Activated naive CD8-positive, alpha-beta T cell (primary cell): ENCODE data around the gene FANK1.
"Not testable (repeated sequence)": the region's sequence is repeated elsewhere in the genome, so short reads cannot be mapped to it uniquely, and the experiment has no call there.

ENCODE experiments used
- H3K27ac Mint-ChIP-seq: one replicate; pipeline ENCODE4 v1.8.0; 2021; ENCODE audit warnings: mixed read lengths
- H3K27me3 Mint-ChIP-seq: one replicate; pipeline ENCODE4 v1.8.0; 2021; ENCODE audit warnings: mixed read lengths
- H3K36me3 Mint-ChIP-seq: one replicate; pipeline ENCODE4 v1.8.0; 2021; ENCODE audit warnings: mixed read lengths
- H3K4me1 Mint-ChIP-seq: one replicate; pipeline ENCODE4 v1.8.0; 2021; ENCODE audit warnings: low read depth, mixed read lengths
- H3K4me3 Mint-ChIP-seq: one replicate; pipeline ENCODE4 v1.8.0; 2021; ENCODE audit warnings: mild to moderate bottlenecking, mixed read lengths
- H3K9me3 Mint-ChIP-seq: one replicate; pipeline ENCODE4 v1.8.0; 2021; ENCODE audit warnings: low read depth, mixed read lengths

Gene FANK1

DNA sequence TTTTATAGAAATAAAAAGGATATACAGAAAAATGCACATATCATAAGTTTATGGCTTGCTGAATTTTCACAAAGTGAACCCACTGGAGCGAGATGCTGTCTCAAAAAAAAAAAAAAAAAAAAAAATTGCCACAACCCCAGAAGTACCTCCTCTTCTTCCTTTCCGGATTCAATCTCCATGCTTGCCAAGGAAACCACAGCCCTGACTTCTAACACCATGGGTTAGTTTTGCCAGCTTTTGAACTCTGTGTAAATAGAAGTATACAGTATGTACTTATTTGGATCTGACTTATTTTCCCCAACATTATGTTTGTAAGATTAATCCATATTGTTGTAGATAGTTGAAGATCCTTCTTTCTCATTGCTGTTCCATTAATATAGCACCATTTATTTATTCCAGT lies 40.0 kb downstream of the FANK1 start:
- H3K9me3 Mint-ChIP-seq = peaks cover 9% of the 10 kb centered on the region
- no peak overlapping the region for H3K27ac Mint-ChIP-seq
- H3K4me3 Mint-ChIP-seq = no peak overlapping the region
- no peaks in the 10 kb centered on the region for H3K36me3 Mint-ChIP-seq
- H3K4me1 Mint-ChIP-seq = no peaks in the 10 kb centered on the region
- peaks cover 27% of the 10 kb centered on the region for H3K27me3 Mint-ChIP-seq

DNA sequence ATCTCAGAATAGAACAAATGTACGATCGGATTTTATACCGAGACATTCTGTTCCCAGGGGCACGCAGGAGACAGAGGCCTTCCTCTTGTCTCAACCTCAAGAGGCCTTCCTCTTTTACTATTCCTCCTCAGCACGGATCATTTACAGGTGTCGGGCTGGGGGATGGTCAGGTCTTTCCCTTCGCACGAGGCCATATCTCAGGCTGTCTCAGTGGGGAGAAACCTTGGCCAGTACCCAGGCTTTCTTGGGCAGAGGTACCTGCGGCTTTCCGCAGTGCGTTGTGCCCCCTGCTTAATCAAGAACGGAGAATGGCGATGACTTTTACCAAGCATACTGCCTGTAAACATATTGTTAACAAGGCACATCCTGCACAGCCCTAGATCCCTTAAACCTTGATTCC lies 44.2 kb downstream of the FANK1 start:
- Mint-ChIP-seq H3K9me3 (no peaks in the 10 kb centered on the region), H3K4me3 (no peak overlapping the region), H3K4me1 (no peaks in the 10 kb centered on the region), H3K27ac (no peak overlapping the region), H3K27me3 (peaks cover 11% of the 10 kb centered on the region), H3K36me3 (peaks cover 2% of the 10 kb centered on the region)

DNA sequence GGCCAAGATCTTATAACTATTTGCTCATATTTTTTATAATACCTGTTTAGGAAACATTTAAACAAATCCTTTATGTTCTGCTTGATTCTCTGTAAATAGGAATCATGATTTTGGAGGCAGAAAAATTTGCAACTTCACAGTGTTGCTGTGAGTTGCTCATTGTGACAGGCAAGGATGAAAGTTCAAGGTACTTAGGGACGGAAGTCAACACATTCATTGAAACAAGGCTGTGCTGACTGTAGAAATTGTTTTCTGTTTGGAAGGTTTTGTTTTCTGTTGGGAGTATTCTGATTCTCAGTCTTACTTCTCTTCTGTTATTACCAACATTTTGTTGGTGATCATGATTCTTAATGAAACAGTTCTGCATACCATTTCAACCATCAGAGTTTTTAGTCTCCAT lies 54.9 kb downstream of the FANK1 start:
- Mint-ChIP-seq H3K27ac (no peak overlapping the region), H3K4me1 (no peaks in the 10 kb centered on the region), H3K36me3 (peaks cover 3% of the 10 kb centered on the region), H3K4me3 (no peak overlapping the region), H3K27me3 (no peaks in the 10 kb centered on the region), H3K9me3 (peaks cover 21% of the 10 kb centered on the region)

DNA sequence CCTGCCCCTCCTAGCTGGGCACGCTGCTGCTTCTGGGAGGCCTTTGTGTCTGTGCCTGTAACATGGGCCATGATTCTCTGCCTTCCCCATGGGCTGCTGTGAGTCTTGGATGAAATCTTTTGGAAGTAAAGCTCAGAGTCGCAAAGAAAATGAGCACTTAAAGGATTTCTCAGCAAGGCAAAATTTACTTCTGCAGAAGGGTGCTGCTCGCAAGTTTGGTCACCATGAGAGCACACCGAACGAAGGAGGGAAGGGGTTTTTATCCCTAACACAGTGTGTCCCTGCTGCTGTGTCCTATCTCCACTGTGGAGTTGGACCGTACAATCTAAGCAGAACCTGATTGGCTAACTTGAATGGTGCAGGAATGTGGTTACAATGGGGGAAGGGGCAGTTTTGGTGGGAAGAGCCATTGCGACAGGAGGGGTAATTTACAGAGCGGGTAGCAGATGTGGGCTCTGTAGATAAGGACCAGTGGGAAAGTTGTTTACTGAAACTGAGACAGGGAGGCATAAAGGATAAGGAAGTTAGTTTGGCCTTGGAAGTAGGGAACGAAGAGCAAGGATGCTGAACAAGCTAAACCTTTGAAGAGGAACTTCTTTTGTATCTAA lies 57.5 kb downstream of the FANK1 start:
- peaks cover 21% of the 10 kb centered on the region for H3K9me3 Mint-ChIP-seq
- no peaks in the 10 kb centered on the region for H3K4me1 Mint-ChIP-seq
- H3K4me3 Mint-ChIP-seq = no peak overlapping the region
- peaks cover 3% of the 10 kb centered on the region for H3K36me3 Mint-ChIP-seq
- peaks cover 5% of the 10 kb centered on the region for H3K27me3 Mint-ChIP-seq
- H3K27ac Mint-ChIP-seq = no peak overlapping the region

DNA sequence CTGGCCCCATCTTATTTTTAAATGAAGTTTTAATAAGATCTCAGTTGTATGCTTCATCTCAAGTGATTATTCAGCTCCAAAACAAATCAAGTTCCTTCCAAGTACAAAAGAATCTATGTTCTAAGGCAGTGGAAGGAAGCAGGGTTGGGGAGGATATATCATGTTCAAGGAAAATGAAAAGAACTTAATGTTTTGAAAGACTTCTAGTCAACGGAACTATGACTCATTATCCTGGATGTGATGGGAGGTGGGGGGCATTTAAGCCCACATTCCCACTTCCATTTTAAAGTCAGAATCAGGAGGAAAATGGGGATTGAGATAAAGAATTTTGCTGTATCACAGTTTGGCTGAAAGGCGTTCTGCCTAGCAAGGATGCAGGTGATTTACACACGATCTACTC lies 59.4 kb downstream of the FANK1 start:
- Mint-ChIP-seq H3K27ac (no peak overlapping the region), H3K9me3 (peaks cover 21% of the 10 kb centered on the region), H3K36me3 (peaks cover 3% of the 10 kb centered on the region), H3K27me3 (peaks cover 5% of the 10 kb centered on the region), H3K4me1 (no peaks in the 10 kb centered on the region), H3K4me3 (no peak overlapping the region)

DNA sequence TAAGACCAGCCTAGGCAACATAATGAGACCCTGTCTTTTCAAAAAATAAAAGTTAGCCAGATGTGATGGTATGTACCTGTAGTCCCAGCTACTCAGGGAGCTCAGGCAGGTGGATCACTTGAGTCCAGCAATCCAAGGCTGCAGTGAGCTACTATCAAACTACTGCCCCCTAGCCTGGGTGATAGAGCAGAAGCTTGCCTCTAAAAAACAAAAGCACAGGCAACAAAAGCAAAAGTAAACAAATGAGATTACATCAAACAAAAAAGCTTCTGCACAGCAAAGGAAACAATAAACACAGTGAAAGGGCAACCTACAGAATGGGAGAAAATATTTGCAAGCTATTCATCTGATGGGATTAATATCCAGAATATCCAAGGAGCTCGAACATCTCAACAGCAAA lies 65.4 kb downstream of the FANK1 start:
- peaks cover 5% of the 10 kb centered on the region for H3K27me3 Mint-ChIP-seq
- no peaks in the 10 kb centered on the region for H3K4me1 Mint-ChIP-seq
- no peak overlapping the region for H3K27ac Mint-ChIP-seq
- H3K36me3 Mint-ChIP-seq = peaks cover 3% of the 10 kb centered on the region
- peaks cover 4% of the 10 kb centered on the region for H3K9me3 Mint-ChIP-seq
- H3K4me3 Mint-ChIP-seq = no peak overlapping the region

DNA sequence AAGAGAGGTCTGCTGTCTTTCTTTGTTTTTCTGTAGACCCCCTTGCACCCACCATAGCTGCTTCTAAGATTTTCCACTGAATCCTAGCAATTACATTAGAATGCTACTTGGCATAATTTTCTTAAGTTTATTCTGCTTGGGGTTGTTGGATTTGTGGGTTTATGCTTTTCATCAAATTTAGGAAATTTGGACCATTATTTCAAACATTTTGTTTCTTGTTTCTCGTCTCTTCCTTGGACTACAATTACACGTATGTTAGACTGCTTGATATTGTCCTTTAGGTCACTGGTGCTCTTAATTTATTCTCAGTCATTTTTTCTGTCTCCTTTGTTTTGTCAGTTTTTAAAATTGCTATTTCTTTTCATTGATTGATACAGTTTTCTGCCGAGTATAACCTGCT lies 65.8 kb downstream of the FANK1 start:
- H3K27ac Mint-ChIP-seq = no peak overlapping the region
- no peaks in the 10 kb centered on the region for H3K4me1 Mint-ChIP-seq
- H3K9me3 Mint-ChIP-seq = peaks cover 4% of the 10 kb centered on the region
- H3K4me3 Mint-ChIP-seq = no peak overlapping the region
- H3K36me3 Mint-ChIP-seq = peaks cover 3% of the 10 kb centered on the region
- peaks cover 5% of the 10 kb centered on the region for H3K27me3 Mint-ChIP-seq

DNA sequence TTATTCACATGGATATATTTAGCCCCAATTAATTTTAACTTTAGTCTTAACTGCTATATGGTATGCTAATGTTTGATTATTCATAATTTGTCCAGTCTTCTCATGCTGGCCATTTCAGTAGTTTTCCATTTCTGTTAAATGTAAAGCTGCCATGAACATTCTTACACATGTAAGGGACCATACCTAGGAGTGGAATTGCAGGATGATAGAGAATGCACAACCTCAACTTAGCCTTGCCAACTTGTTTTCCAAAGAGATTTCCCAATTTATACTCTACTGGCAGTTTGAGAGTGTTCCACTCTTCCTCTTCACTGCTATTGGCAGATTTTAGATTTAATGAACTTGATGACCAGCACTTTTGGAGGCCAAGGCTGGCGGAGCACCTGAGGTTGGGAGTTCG lies 68.2 kb downstream of the FANK1 start:
- Mint-ChIP-seq H3K4me3 (no peak overlapping the region), H3K36me3 (peaks cover 3% of the 10 kb centered on the region), H3K4me1 (no peaks in the 10 kb centered on the region), H3K27ac (no peak overlapping the region), H3K27me3 (peaks cover 2% of the 10 kb centered on the region), H3K9me3 (peaks cover 4% of the 10 kb centered on the region)

DNA sequence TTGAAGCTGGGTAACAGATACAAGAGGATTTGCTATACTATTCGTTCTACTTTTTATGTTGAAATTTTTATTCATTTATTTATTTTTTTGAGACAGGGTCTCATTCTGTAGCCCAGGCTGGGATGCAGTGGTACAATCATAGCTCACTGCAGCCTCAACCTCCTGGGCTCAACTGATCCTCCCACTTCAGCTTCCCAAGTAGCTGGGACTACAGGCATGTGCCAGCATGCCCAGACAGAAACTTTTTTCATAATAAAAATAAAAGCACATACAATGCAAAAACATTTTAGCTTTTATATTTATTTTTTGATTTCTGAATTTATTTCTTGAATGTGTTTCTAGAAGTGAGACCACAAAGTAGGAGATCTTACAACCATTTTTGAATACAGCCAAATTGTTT lies 71.2 kb downstream of the FANK1 start:
- Mint-ChIP-seq H3K9me3 (peaks cover 4% of the 10 kb centered on the region), H3K36me3 (peaks cover 3% of the 10 kb centered on the region), H3K27me3 (peaks cover 2% of the 10 kb centered on the region), H3K27ac (no peak overlapping the region), H3K4me1 (no peaks in the 10 kb centered on the region), H3K4me3 (no peak overlapping the region)

DNA sequence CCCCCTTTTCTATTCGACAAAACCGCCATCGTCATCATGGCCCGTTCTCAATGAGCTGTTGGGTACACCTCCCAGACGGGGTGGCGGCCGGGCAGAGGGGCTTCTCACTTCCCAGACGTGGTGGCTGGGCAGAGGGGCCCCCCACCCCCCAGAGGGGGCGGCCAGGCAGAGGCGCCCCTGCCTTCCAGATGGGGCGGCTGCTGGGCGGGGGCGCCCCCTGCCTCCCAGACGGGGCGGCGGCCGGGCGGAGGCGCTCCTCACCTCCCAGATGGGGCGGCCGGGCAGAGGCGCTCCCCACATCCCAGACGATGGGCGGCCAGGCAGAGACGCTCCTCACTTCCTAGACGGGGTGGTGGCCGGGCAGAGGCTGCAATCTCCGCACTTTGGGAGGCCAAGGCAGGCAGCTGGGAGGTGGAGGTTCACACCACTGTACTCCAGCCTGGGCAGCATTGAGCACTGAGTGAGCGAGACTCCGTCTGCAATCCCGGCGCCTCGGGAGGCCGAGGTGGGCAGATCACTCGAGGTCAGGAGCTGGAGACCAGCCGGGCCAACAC lies 73.8 kb downstream of the FANK1 start:
- not testable (repeated sequence) for H3K4me3 Mint-ChIP-seq, H3K27ac Mint-ChIP-seq, H3K27me3 Mint-ChIP-seq, H3K36me3 Mint-ChIP-seq, H3K9me3 Mint-ChIP-seq, H3K4me1 Mint-ChIP-seq

DNA sequence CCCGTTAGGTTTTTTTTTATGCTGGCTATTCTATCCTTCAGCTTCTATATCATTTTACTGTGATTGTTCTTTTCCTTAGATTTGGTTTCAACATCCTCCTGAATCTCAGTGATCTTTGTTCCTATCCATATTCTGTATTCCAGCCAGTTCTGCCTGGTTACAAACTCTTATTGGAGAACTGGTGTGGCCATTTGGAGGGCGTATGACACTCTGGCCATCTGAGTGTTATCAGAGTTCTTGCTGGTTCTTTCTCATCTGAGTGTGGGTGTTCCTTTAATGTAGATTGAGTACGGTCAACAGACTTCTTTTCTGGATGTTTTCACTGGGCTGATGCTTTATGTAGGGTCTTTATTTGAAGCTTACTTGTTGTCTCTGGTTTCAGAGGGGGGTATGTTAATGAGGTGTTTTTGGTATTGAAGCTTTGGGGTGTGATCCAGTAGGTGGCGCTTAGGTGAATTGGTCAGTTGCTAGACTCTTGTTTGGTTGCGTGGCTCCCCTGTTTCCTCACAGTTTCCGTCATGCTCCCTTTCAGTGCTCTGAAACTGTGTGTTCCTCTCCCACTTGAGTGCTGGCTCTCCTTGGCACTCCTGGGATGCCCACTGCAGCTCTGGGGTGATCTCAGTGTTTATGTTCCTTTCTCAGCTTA lies 80.7 kb downstream of the FANK1 start:
- Mint-ChIP-seq H3K4me1 (no peaks in the 10 kb centered on the region), H3K9me3 (no peaks in the 10 kb centered on the region), H3K36me3 (no peaks in the 10 kb centered on the region), H3K27me3 (no peaks in the 10 kb centered on the region), H3K27ac (no peak overlapping the region), H3K4me3 (no peak overlapping the region)

DNA sequence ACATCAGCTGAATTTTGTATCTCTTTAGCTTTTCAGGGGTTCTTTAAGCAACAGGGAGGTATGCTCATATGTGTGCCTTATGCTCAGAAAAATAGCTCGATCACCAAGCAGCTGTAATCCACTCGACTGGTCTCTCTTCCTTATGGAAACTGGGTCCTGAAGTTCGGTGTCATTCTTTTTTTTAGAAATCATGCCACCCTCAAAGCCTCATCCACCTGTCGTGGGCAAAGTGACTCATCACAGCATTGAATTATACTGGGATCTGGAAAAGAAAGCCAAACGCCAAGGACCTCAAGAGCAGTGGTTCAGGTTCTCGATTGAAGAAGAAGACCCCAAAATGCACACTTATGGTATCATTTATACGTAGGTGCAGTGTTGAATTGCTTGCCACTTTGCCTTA lies 83.6 kb downstream of the FANK1 start:
- no peaks in the 10 kb centered on the region for H3K36me3 Mint-ChIP-seq
- no peak overlapping the region for H3K4me3 Mint-ChIP-seq
- no peaks in the 10 kb centered on the region for H3K4me1 Mint-ChIP-seq
- no peaks in the 10 kb centered on the region for H3K9me3 Mint-ChIP-seq
- no peaks in the 10 kb centered on the region for H3K27me3 Mint-ChIP-seq
- no peak overlapping the region for H3K27ac Mint-ChIP-seq

DNA sequence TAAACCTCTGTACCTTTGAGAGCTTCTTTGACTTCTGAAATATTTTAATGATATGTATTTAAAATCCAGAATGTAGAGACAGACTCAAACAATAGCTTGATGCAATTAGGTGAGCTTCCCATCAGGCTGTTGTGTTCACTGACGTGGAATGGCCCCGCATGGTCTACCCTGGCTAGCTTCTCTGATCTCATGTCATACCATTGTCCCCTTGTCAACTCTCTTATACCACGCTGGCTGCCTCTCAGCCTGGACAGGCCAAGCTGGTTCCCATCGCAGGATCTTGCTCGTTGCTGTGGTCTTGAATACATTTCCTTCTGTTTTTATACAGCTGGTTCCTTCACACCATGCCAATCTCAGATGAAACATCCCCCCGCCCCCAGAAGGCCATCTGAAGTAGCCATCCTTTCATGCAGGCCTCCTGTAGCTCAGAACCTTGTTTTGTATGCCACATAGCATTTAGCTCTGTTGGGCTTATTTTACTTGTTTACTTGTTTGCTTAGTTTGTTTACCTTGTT lies 84.2 kb downstream of the FANK1 start:
- no peaks in the 10 kb centered on the region for H3K9me3 Mint-ChIP-seq
- no peaks in the 10 kb centered on the region for H3K27me3 Mint-ChIP-seq
- no peak overlapping the region for H3K4me3 Mint-ChIP-seq
- H3K4me1 Mint-ChIP-seq = no peaks in the 10 kb centered on the region
- no peak overlapping the region for H3K27ac Mint-ChIP-seq
- H3K36me3 Mint-ChIP-seq = no peaks in the 10 kb centered on the region

DNA sequence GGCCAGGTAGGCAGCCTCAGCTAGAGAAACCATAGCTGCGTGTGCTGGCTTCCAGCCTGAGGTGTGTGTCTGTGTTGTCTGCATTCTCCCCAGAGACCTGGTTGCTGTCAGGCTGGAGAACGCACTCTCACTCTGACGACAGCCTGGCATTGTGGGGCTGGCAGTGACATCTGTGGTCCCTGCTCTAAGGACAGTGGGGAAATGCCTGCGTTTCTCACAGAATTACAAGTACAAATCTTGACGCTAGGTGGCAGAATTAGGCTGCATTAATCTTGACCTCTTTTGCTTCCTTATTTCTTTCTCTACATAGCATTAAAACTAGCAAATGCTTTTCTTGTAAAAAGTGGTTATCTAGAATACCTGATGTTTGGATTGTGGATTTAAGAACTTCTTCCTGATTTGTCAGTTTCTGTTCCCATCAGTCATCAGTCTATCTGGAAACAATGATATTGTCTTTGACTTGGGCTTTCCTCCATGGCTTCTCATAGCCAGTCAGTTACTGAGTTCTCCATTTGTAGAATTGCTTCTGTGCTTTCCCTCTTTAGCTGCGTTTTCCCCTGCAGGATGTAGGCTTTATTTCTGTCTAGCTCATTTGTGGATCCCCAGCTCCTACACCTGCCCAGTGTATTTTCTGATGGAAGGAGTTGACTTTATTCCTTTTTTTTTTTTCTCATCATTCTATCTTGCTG lies 86.0 kb downstream of the FANK1 start:
- Mint-ChIP-seq H3K4me1 (no peaks in the 10 kb centered on the region), H3K36me3 (no peaks in the 10 kb centered on the region), H3K9me3 (no peaks in the 10 kb centered on the region), H3K27me3 (peaks cover 1% of the 10 kb centered on the region), H3K27ac (no peak overlapping the region), H3K4me3 (no peak overlapping the region)

DNA sequence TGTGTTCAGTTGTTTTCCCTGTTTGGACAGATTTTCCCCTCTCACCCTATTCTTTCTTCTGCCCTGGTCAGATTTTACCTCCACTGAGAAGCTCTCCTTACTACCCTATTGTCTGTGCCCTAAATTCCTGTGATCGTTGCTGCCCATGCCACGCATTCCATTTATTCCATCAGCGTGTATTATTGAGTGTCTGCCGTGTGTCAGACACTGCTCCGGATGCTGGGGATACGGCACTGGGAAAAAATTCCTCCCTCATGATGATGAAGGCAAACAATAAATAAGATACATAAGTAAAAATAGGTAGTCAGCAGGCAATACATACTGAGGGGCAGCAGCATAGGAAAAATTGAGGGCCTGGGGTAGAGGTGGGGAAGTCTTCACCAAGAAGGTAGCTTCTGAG lies 86.8 kb downstream of the FANK1 start:
- H3K4me1 Mint-ChIP-seq = no peaks in the 10 kb centered on the region
- H3K27ac Mint-ChIP-seq = no peak overlapping the region
- H3K27me3 Mint-ChIP-seq = peaks cover 1% of the 10 kb centered on the region
- H3K36me3 Mint-ChIP-seq = no peaks in the 10 kb centered on the region
- H3K9me3 Mint-ChIP-seq = no peaks in the 10 kb centered on the region
- H3K4me3 Mint-ChIP-seq = no peak overlapping the region
